Ammon's horn (tissue), 1 donor: ENCODE data around the gene MISFA.
"Not testable (repeated sequence)": the region's sequence is repeated elsewhere in the genome, so short reads cannot be mapped to it uniquely, and the experiment has no call there.

Experiments used
- DNase-seq: peaks from one replicate; pipeline ENCODE4 v3.0.0-alpha.2; 2016; ENCODE audit warnings: low spot score

The MISFA gene

GRCh38 chr11:18617688-18618341 lies 18.2 kb downstream of the MISFA start:
- no peak for DNase-seq

GRCh38 chr11:18618342-18619025 lies 18.9 kb downstream of the MISFA start:
- no peak for DNase-seq

- DNase-seq, result no peak
Measured at GRCh38 chr11:18623707-18624106, 24.1 kb downstream of the MISFA start.

DNA sequence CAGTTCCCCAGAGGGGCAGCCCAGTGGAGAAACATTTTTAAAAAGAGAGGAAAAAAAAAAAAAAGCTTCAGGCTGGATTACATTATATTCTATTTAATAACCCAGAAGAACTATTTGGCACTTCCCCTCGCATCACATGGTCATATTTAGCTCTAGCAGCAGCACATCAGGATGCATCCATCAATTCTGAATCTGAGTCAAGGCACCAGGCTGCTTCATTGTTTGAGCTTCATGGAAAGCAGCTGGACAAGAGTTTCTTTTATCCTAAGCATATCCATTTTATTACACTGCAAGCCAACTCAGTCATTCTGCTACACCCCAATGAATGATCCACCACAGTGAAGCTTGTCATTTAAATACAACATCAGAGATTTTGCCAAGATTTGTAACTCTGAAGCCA lies 24.6 kb downstream of the MISFA start:
- DNase-seq, result no peak

DNA sequence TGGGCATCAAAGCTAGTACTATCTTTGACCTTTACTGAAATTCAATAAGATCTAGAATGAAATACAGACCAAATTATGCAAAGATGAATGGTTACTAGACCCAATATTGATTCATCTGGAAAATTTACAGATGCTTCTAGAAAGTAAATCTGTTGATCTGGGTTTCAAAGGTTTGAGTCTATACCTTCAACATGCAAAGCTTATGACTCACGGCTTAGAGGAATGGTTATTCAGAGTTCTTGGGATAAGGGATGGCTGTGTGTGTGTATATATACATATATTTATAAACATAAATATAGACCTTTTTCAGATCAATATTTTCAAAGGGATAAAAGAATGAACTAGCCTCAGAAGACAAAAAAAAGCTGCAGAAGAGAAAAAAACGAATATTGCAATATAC lies 33.3 kb downstream of the MISFA start:
- no peak for DNase-seq

DNA sequence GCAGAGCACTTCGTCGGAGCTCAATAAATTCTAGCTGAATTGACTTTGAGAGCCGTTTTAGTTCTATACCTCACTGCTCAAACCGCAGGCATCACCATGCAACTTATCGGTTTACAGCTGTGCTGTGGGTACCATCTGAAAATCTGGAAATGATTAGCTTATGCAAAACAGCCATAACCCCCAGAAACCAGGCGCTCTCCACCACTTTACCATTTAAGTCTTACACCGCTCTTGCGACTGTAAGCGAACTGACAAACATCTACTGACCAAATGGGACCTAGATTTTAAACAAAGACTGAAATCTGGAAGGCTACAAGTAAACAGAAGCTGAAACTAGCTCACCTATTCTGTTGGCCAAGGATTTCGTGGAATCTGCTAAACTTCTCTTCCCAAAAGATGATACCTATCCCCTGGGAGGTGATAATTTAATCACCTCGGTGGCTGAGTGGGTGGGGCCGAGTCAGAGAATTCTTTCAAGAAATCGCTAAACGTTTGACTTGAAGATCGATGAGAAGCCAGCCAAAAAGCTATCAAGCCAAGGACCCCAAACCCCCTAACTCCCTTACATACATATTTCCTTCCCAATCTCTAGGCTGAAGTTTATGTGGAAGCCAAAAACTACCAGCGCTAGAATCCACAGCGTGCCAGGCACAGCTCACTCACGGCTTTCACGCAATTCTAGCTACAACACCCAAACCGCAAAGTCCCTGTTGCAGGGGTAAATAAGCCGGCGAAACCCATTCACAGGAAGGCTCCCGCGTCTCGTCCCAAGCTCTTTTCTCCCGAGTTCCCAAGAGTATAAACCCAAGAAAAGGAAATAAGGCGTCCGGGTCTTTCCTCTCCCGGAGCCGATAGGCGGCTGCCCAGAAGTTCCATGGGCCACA lies 33.9 kb downstream of the MISFA start:
- DNase-seq, result no peak

- DNase-seq, result peak; percentile 100
Measured at GRCh38 chr11:18634140-18635032, 34.8 kb downstream of the MISFA start, which contains the start of gene SPTY2D1. SPTY2D1 (minus strand) TSS chr11:18634342; CDS start chr11:18634257, 85 bp downstream.

GRCh38 chr11:18641677-18642076 lies 42.1 kb downstream of the MISFA start:
- no peak for DNase-seq

DNA sequence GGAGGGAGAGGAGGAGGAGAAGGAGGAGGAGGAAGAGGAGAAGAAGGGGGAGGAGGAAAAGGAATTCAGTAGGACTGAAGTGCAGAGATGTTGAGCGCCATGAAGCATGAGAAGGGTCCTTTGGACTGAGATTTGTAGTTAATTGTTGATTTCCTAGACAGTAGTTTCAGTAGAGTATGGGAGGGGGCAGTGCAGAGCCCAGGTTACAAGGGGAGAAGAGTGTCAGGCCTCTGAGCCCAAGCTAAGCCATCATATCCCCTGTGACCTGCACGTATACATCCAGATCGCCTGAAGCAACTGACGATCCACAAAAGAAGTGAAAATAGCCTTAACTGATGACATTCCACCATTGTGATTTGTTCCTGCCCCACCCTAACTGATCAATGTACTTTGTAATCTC lies 43.4 kb downstream of the MISFA start:
- DNase-seq, result not testable (repeated sequence)

DNA sequence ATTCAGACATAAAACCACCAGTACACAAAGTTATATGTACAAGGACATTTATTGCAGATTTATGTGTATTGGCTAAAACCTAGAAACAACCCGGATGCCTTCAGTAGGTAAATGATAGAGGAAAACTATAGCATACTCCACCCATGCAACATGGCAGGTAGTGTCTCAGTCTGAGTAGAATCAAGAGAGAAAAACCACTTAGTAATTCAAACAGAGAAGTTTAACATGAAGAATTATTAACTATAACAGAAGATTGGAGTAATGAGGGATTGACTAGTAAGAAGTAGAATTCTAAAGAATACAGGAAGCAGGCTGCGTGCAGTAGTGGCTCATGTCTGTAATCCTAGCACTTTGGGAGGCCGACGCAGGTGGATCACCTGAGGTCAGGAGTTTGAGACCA lies 50.8 kb downstream of the MISFA start:
- DNase-seq, result no peak

DNA sequence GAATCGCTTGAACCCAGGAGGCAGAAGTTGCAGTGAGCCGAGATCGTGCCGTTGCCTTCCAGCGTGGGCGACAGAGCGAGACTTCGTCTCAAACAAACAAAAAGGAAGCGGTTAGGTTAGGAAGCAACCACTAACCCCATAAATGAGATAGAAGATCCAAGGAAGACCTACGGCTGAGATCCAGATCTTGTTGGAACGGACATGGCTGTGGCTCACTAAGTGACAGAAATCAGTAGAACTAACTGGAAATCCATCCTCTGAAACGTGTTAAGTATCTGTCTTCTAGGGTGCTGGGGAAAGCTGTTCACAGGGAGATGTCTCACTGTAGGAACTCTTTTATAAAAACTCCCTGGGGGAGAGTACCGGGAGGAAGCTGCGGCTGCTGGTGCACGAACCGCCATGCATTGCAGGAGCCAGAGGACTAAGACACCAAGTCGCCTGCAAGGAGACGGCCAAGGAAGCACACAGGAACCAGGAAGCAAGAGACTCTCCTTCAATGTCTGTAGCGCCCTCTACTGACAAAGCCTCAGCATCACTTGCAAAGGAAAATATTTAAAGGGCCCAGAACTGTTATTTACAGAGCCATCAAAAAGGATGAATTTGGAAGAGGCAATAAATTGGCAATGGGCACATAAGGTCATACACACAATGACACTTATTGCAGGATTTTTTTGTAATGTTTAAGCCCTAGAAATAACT lies 51.4 kb downstream of the MISFA start:
- DNase-seq, result peak; percentile 10
